CD14-positive monocyte (primary cell): ENCODE data around the gene AGPAT2. TPM values are rescaled to one million over a fixed set of nuclear protein-coding genes. Genes with fewer than 3 reads are reported as not detected.

Experiments used
- DNase-seq, 3 donors: peaks; one replicate each; pipeline ENCODE4 v3.0.0-alpha.2; 2011 to 2022
- H2AFZ ChIP-seq: 2 replicates; pipeline ENCODE4 v1.6.0; 2012; ENCODE audit warnings: mild to moderate bottlenecking, low read depth, low read length, inconsistent platforms; ENCODE audit not compliant: insufficient read depth, poor library complexity, severe bottlenecking
- H3K27ac ChIP-seq, 2 donors: 1 replicate in 1 of 2; 2 replicates in 1 of 2; pipeline ENCODE4 v1.5.1; 2012 to 2013; ENCODE audit warnings: low read length in 2 of 2, control low read depth in 1 of 2, inconsistent platforms in 1 of 2, low read depth in 1 of 2, mild to moderate bottlenecking in 1 of 2
- H3K27me3 ChIP-seq, 2 donors: one replicate each; pipeline versions ENCODE4 v1.6.0 to v1.6.1; 2011 to 2013; ENCODE audit warnings: low read length in 2 of 2; ENCODE audit not compliant: control insufficient read depth in 2 of 2, insufficient read depth in 2 of 2
- H3K36me3 ChIP-seq, 2 donors: replicated peaks in 1 of 2; 1 replicate in 1 of 2; 2 replicates in 1 of 2; pipeline versions ENCODE4 v1.5.1 to v1.6.1; 2012 to 2013; ENCODE audit warnings: low read length in 2 of 2, control low read depth in 1 of 2, inconsistent platforms in 1 of 2, mild to moderate bottlenecking in 1 of 2; ENCODE audit not compliant: insufficient read depth in 2 of 2, control insufficient read depth in 1 of 2
- H3K4me1 ChIP-seq, 2 donors: 1 replicate in 1 of 2; 2 replicates in 1 of 2; pipeline versions ENCODE4 v1.5.1 to v1.6.1; 2012 to 2013; ENCODE audit warnings: low read length in 2 of 2, control low read depth in 1 of 2, inconsistent platforms in 1 of 2, mild to moderate bottlenecking in 1 of 2, moderate library complexity in 1 of 2; ENCODE audit not compliant: insufficient read depth in 2 of 2, control insufficient read depth in 1 of 2
- H3K4me2 ChIP-seq: replicated peaks from 2 replicates; pipeline ENCODE3; 2012; ENCODE audit warnings: low read length, moderate library complexity, mild to moderate bottlenecking; ENCODE audit not compliant: poor library complexity, severe bottlenecking; ENCODE audit errors: extremely low read depth
- H3K4me3 ChIP-seq, 3 experiments: fragments of 200-600 bp in 1 of 3; sonication (generic) in 1 of 3; replicated peaks in 1 of 3; 1 replicate in 2 of 3; 2 replicates in 1 of 3; pipeline ENCODE4 v1.5.1; 2011 to 2013; ENCODE audit warnings: low read length in 3 of 3, mild to moderate bottlenecking in 3 of 3, control low read depth in 2 of 3, low read depth in 2 of 3, inconsistent platforms in 1 of 3, moderate library complexity in 1 of 3
- H3K79me2 ChIP-seq: 2 replicates; pipeline ENCODE4 v1.6.0; 2012; ENCODE audit warnings: mild to moderate bottlenecking, control low read depth, inconsistent platforms, low read length, moderate library complexity; ENCODE audit not compliant: insufficient read depth
- H3K9ac ChIP-seq: 2 replicates; pipeline ENCODE4 v1.6.0; 2017; ENCODE audit warnings: low read length, mild to moderate bottlenecking; ENCODE audit not compliant: insufficient read depth, poor library complexity, severe bottlenecking
- H3K9me3 ChIP-seq, 2 donors: replicated peaks in 1 of 2; 1 replicate in 1 of 2; 2 replicates in 1 of 2; pipeline versions ENCODE4 v1.5.1 to v1.6.1; 2012 to 2013; ENCODE audit warnings: low read length in 2 of 2, control low read depth in 1 of 2; ENCODE audit not compliant: control insufficient read depth in 1 of 2, insufficient read depth in 1 of 2
- H4K20me1 ChIP-seq: 2 replicates; pipeline ENCODE4 v1.6.0; 2012; ENCODE audit warnings: mild to moderate bottlenecking, low read length, control low read depth, moderate library complexity; ENCODE audit not compliant: insufficient read depth
- H3K27ac Mint-ChIP-seq, 7 donors: one replicate each; pipeline ENCODE4 v1.8.0; 2020; ENCODE audit warnings: mild to moderate bottlenecking in 7 of 7, mixed read lengths in 7 of 7, moderate library complexity in 6 of 7, inconsistent platforms in 2 of 7
- H3K27me3 Mint-ChIP-seq, 3 donors: one replicate each; pipeline ENCODE4 v1.8.0; 2021 to 2022; ENCODE audit warnings: low read depth in 3 of 3, mild to moderate bottlenecking in 3 of 3, mixed read lengths in 3 of 3, moderate library complexity in 3 of 3, inconsistent platforms in 1 of 3
- H3K36me3 Mint-ChIP-seq, 2 donors: one replicate each; pipeline ENCODE4 v1.8.0; 2020; ENCODE audit warnings: mixed read lengths in 2 of 2, inconsistent platforms in 1 of 2, mild to moderate bottlenecking in 1 of 2
- H3K4me1 Mint-ChIP-seq: one replicate; pipeline ENCODE4 v1.8.0; 2020; ENCODE audit warnings: mild to moderate bottlenecking, mixed read lengths
- H3K4me3 Mint-ChIP-seq, 2 donors: one replicate each; pipeline ENCODE4 v1.8.0; 2020; ENCODE audit warnings: mild to moderate bottlenecking in 2 of 2, mixed read lengths in 2 of 2, moderate library complexity in 1 of 2
- H3K9me3 Mint-ChIP-seq, 7 donors: one replicate each; pipeline ENCODE4 v1.8.0; 2020 to 2022; ENCODE audit warnings: mixed read lengths in 7 of 7, mild to moderate bottlenecking in 6 of 7, moderate library complexity in 6 of 7, inconsistent platforms in 2 of 7
- WGBS: methylation state at CpG from one replicate; pipeline ENCODE4 v1.1.5; 2013; ENCODE audit warnings: missing lambda C conversion rate; ENCODE audit not compliant: insufficient coverage; 5-methylcytosine and 5-hydroxymethylcytosine counted together
- intact Hi-C, 2 donors: fragments of 100-400 bp; cut with micrococcal nuclease; formaldehyde crosslinking; loops; one replicate each; pipeline versions ENCODE4 v1.15.0 to v1.15.1; 2023
- polyA plus RNA-seq, 3 donors: library from polyadenylated mRNA; depleted of rRNA in 1 of 3; unstranded in 2 of 3; stranded (reverse) in 1 of 3; fragments of 300-500 nt in 2 of 3; fragments of >200 nt in 1 of 3; fragmentation: Illumina TruSeq in 2 of 3; gene quantifications; 1 replicate in 2 of 3; 2 replicates in 1 of 3; pipeline ENCODE4 v1.2.3, GENCODE V29; 2012 to 2021
- TF ChIP-seq, protein P1 (sequence below): fragments of 200-600 bp; IDR thresholded peaks from one replicate; pipeline ENCODE4 v1.8.0; 2022; ENCODE audit warnings: antibody characterized with exemption, mild to moderate bottlenecking

Gene AGPAT2
- polyA plus RNA-seq, 3 donors, result 80.1 to 139 (median 116) TPM

DNA sequence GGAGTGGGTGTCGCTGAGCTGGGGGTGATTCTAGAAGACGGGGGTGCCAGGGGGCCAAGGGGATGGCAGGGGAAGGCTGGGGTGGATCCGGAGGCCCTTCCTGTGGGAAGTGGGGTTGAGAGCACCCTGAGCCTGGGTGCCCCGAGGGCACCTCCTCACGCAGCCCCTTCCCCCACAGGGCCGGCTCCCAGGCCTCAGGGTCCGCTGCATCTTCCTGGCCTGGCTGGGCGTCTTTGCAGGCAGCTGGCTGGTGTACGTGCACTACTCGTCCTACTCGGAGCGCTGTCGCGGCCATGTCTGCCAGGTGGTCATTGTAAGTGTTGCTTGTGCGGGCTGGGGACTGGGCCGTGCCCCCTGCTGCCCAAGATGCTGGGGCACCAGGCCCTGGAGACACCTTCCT, 30.1 kb upstream of the AGPAT2 start:
- H3K9me3 Mint-ChIP-seq, result peaks cover 0 to 3% (median 0%) of the 10 kb centered on the region in 7 donors
- Histone ChIP-seq H3K36me3 (peaks cover 4 to 12% of the 10 kb centered on the region in 2 donors), H2AFZ (no peak overlapping the region), H3K4me2 (no peak overlapping the region), H3K9ac (no peak overlapping the region), H3K9me3 (peaks cover 0 to 3% of the 10 kb centered on the region in 2 donors), H3K79me2 (no peaks in the 10 kb centered on the region), H3K4me1 (peaks cover 23 to 34% of the 10 kb centered on the region in 2 donors), H3K27ac (no peak overlapping the region), H3K27me3 (peaks cover 7 to 35% of the 10 kb centered on the region in 2 donors), H4K20me1 (peaks cover 28% of the 10 kb centered on the region), H3K4me3 (no peak overlapping the region)
- H3K27ac Mint-ChIP-seq, result no peak overlapping the region
- H3K36me3 Mint-ChIP-seq, result peaks cover 4 to 6% of the 10 kb centered on the region in 2 donors
- intact Hi-C loops, result no loop called here
- no peak for DNase-seq
- H3K4me3 Mint-ChIP-seq, result no peak overlapping the region
- H3K27me3 Mint-ChIP-seq, result peaks cover 31 to 63% (median 34%) of the 10 kb centered on the region in 3 donors
- H3K4me1 Mint-ChIP-seq, result peaks cover 26% of the 10 kb centered on the region
- 98% methylated on average over 8 of the region's 16 CpGs for WGBS
- TF ChIP-seq, protein P1, sequence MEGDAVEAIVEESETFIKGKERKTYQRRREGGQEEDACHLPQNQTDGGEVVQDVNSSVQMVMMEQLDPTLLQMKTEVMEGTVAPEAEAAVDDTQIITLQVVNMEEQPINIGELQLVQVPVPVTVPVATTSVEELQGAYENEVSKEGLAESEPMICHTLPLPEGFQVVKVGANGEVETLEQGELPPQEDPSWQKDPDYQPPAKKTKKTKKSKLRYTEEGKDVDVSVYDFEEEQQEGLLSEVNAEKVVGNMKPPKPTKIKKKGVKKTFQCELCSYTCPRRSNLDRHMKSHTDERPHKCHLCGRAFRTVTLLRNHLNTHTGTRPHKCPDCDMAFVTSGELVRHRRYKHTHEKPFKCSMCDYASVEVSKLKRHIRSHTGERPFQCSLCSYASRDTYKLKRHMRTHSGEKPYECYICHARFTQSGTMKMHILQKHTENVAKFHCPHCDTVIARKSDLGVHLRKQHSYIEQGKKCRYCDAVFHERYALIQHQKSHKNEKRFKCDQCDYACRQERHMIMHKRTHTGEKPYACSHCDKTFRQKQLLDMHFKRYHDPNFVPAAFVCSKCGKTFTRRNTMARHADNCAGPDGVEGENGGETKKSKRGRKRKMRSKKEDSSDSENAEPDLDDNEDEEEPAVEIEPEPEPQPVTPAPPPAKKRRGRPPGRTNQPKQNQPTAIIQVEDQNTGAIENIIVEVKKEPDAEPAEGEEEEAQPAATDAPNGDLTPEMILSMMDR, result no peak

DNA sequence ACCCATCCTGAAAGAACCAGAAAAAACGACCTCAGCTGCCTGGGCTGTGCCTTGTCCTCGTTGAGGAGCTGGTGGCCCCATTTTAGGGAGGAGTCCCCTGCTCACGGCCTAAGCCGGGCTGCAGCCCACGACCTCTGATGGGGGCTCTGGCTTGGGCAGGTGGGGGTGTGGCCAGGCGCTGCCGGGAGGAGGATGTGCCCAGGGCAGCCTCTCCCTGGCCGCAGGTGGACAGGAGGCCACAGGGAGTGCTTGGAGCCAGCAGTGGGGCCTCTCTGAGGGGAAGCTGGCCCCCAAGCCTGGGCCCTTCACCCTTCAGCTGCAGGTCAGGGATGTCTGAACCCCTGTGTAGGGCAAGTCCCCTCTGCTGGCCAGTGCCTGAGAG, 27.6 kb upstream of the AGPAT2 start:
- Histone ChIP-seq H4K20me1 (peaks cover 3% of the 10 kb centered on the region), H2AFZ (no peak overlapping the region), H3K9ac (no peak overlapping the region), H3K27me3 (peaks cover 12 to 51% of the 10 kb centered on the region in 2 donors), H3K9me3 (peaks cover 0 to 3% of the 10 kb centered on the region in 2 donors), H3K79me2 (no peaks in the 10 kb centered on the region), H3K4me1 (peaks cover 29 to 42% of the 10 kb centered on the region in 2 donors), H3K27ac (no peak overlapping the region), H3K36me3 (no peaks in the 10 kb centered on the region), H3K4me3 (no peak overlapping the region), H3K4me2 (no peak overlapping the region)
- Mint-ChIP-seq H3K27ac (no peak overlapping the region), H3K36me3 (peaks cover 0 to 4% of the 10 kb centered on the region in 2 donors), H3K4me3 (peak overlapping the region in 1 of 2 donors; percentile 15), H3K9me3 (peaks cover 0 to 11% (median 2%) of the 10 kb centered on the region in 7 donors), H3K4me1 (peaks cover 24% of the 10 kb centered on the region), H3K27me3 (peaks cover 48 to 83% (median 52%) of the 10 kb centered on the region in 3 donors)
- intact Hi-C loops, result no loop called here
- DNase-seq, result no peak
- TF ChIP-seq, protein P1, result no peak
- 4% methylated on average over 6 of the region's 8 CpGs for WGBS
